Measurements from ENCODE around the gene AGR2.

GRCh38 chr7:16743236-16743635 is 61.6 kb downstream of the AGR2 start:
- TF ChIP-seq CTCF (conservative IDR thresholded peaks at IDR 0.05; ENCODE audit: low read depth, low read length) = no peak
- TF ChIP-seq RAD21 (IDR thresholded peaks at IDR 0.05; ENCODE audit: low read length) = no peak
- TF ChIP-seq NFE2L2 (IDR thresholded peaks at IDR 0.05; ENCODE audit: low read depth, low read length) = no peak
- TF ChIP-seq ELK1 (IDR thresholded peaks at IDR 0.05; ENCODE audit: borderline replicate concordance, low read depth, low read length) = no peak
- no peak for TF ChIP-seq SMC3 (IDR thresholded peaks at IDR 0.05; ENCODE audit: low read depth, low read length)
- TF ChIP-seq RFX5 (IDR thresholded peaks at IDR 0.05; ENCODE audit: low read depth, low read length) = no peak
- TF ChIP-seq POLR2A (IDR thresholded peaks at IDR 0.05; ENCODE audit: low read depth, low read length) = no peak
- 0 out of 2 replicates have a peak, but pooled peaks have one; percentile 9 for TF ChIP-seq FOS (IDR thresholded peaks at IDR 0.05; ENCODE audit: low read depth, low read length)
- TF ChIP-seq MXI1 (IDR thresholded peaks at IDR 0.05; ENCODE audit: borderline replicate concordance, low read depth, low read length) = no peak
